Measurements from ENCODE around the gene DGCR8. TPM values are rescaled to one million over a fixed set of nuclear protein-coding genes. Genes with fewer than 3 reads are reported as not detected.
"Not testable (repeated sequence)": the region's sequence is repeated elsewhere in the genome, so short reads cannot be mapped to it uniquely, and the experiment has no call there.

Gene DGCR8
- total RNA-seq, 2 experiments from 2014 or later: 29.8 to 36.5 TPM

DNA sequence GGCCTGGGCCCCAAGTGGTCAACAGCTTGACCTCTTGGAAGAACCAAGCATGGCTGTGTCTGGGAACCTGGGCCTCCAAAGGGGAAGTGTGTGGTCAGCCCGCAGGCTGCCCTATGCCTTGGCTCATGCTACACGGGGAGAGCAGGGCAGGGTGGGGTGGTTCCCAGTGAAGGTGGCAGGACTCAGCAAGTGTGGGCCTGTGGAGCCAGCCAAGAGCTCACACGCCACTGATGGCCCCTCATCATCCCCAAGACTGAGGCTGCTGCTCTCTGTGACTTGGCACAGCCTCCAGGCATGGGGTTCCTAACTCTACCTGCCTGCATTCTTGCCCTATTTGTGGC is 15.9 kb upstream of the DGCR8 start:
- Mint-ChIP-seq H3K27ac (no peak overlapping the region), H3K27me3 (ENCODE audit: low read depth) (no peaks in the 10 kb centered on the region), H3K4me3 (no peak overlapping the region), H3K36me3 (ENCODE audit: low read depth) (peaks cover 2% of the 10 kb centered on the region), H3K4me1 (ENCODE audit: low read depth) (no peaks in the 10 kb centered on the region), H3K9me3 (no peaks in the 10 kb centered on the region)
- intact Hi-C loops (cut with micrococcal nuclease): no loop called here
- CTCF ChIA-PET: no interaction called here
- no peak for DNase-seq

DNA sequence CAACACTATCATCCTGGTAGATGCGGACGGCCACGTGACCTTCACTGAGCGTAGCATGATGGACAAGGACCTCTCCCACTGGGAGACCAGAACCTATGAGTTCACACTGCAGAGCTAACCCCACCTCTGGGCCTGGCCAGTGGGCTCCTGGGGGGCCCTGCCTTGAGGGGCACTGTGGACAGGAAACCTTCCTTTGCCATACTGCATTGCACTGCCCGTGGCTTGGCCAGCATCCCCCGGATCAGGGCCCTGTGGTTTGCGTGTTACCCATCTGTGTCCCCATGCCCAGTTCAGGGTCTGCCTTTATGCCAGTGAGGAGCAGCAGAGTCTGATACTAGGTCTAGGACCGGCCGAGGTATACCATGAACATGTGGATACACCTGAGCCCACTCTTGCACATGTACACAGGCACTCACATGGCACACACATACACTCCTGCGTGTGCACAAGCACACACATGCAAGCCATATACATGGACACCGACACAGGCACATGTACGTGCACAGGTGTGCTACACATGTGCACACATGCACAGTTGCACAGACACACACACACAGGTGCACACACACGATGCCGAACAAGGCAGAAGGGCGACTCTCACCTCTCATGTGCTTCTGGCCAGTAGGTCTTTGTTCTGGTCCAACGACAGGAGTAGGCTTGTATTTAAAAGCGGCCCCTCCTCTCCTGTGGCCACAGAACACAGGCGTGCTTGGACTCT is 15.3 kb upstream of the DGCR8 start:
- CTCF ChIA-PET: no interaction called here
- peaks cover 2% of the 10 kb centered on the region for H3K36me3 Mint-ChIP-seq (ENCODE audit: low read depth)
- H3K9me3 Mint-ChIP-seq: no peaks in the 10 kb centered on the region
- no peak for DNase-seq
- H3K4me3 Mint-ChIP-seq: no peak overlapping the region
- no peaks in the 10 kb centered on the region for H3K27me3 Mint-ChIP-seq (ENCODE audit: low read depth)
- intact Hi-C loops (cut with micrococcal nuclease): no loop called here
- no peaks in the 10 kb centered on the region for H3K4me1 Mint-ChIP-seq (ENCODE audit: low read depth)
- no peak overlapping the region for H3K27ac Mint-ChIP-seq

DNA sequence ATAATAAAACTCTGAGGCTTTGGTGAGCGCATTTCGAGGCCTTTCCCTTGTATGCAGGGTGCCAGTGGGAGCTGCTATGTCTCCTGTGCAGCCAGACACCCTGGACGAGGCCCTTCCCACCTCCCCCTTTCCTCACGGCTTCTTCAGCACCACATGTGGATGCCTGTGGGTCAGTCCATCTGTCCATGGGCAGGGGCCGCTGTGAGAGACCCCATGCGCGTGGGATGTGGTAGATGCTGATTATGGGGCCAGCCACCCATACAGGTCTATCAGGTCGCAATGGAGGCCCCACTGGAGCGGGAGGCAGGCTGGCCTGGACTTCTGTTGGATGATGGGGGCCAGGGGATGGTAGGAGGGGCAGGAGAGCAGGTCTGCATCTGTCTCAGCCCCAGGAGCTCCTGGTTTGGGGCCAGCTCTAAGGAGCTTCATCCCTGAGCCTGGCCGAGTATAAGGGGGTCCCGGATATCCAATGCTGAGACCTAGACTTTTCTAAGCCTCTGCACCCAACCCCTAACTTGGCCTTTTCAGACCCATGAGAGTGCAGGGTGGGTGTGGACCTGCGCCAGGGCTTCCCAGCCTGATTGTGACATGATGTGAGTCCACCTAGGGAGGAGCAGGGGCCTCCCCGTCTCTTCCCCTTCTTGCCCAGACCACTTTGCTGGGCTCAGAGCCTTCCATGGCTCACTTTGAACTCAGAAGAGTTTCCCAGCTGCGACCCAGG is 14.0 kb upstream of the DGCR8 start:
- DNase-seq: no peak
- H3K36me3 Mint-ChIP-seq (ENCODE audit: low read depth): no peaks in the 10 kb centered on the region
- no peaks in the 10 kb centered on the region for H3K4me1 Mint-ChIP-seq (ENCODE audit: low read depth)
- H3K9me3 Mint-ChIP-seq: no peaks in the 10 kb centered on the region
- no peaks in the 10 kb centered on the region for H3K27me3 Mint-ChIP-seq (ENCODE audit: low read depth)
- CTCF ChIA-PET: no interaction called here
- intact Hi-C loops (cut with micrococcal nuclease): no loop called here
- H3K4me3 Mint-ChIP-seq: no peak overlapping the region
- no peak overlapping the region for H3K27ac Mint-ChIP-seq

DNA sequence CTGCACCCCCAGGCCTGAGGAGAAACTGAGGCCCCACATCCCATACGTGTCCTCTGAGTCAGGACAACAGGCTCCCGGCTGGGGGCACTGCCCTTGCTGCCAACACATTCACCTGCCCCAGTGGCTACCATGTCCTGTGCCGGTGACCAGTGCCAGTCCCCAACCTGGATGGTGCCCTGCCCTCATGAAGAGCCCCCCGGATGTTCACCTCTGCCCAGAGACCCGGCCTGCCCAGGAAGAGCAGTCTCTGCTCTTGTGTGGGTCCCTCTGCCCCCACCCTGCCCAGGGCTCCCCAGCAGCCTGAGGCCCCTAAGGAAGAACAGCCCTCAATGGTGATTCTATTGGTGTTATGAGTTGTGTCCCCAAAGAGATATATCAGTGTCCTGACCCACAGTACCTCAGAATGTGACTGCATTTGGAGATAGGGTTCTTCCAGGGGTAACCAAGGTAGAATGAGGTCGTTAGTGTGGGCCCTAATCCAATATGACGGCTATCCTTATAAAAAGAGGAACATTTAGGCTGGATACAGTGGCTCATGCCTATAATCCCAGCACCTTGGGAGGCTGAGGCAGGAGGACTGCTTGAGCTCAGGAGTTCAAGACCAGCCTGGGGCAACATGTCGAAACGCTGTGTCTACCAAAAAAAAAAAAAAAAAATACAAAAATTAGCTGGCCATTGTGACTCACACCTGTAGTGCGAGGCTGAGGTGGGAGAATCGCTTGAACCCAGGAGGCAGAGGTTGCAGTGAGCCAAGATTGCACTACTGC is 13.2 kb upstream of the DGCR8 start:
- no peak for DNase-seq
- Mint-ChIP-seq H3K27me3 (ENCODE audit: low read depth) (no peaks in the 10 kb centered on the region), H3K27ac (no peak overlapping the region)

DNA sequence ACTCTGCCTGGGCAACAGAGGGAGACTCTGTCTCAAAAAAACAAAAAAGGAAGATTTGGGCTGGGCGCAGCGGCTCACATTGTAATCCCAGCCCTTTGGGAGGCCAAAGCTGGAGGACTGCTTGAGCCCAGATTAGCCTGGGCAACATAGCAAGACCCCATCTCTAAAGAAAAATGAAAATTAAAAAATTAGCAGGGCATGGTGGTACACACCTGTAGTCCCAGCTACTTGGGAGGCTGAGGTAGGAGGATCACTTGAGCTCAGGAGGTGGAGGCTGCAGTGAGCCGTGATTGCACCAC is 12.7 kb upstream of the DGCR8 start:
- CTCF ChIA-PET; H3K4me3 Mint-ChIP-seq; H3K9me3 Mint-ChIP-seq; DNase-seq; H3K4me1 Mint-ChIP-seq (ENCODE audit: low read depth); intact Hi-C loops (cut with micrococcal nuclease); H3K36me3 Mint-ChIP-seq (ENCODE audit: low read depth); H3K27ac Mint-ChIP-seq; H3K27me3 Mint-ChIP-seq (ENCODE audit: low read depth): not testable (repeated sequence)

More for the DNA sequence above, 13.2 kb upstream of the DGCR8 start:
- no peaks in the 10 kb centered on the region for H3K4me1 Mint-ChIP-seq (ENCODE audit: low read depth)
- CTCF ChIA-PET: no interaction called here
- no peaks in the 10 kb centered on the region for H3K36me3 Mint-ChIP-seq (ENCODE audit: low read depth)
- intact Hi-C loops (cut with micrococcal nuclease): no loop called here
- H3K4me3 Mint-ChIP-seq: no peak overlapping the region
- H3K9me3 Mint-ChIP-seq: no peaks in the 10 kb centered on the region

DNA sequence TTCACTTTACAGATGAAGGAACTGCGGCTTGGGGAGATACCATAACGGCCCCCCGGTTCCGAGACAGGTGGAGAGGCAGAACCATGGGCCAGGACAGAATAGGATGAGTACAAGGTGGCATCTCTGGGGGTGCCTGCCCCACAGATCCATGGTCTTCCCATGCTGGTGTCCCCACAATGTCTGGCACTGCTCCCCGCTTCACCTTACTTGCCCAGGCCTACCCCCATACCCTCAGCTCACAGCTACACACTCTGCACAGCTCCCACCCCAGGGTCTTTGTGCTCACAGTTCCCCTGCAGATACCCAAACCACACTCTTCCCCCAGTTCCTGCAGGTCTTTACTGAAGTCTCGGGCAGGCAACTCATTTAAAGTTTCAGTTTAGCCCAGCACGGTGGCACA is 11.4 kb upstream of the DGCR8 start:
- H3K36me3 Mint-ChIP-seq (ENCODE audit: low read depth): no peaks in the 10 kb centered on the region
- H3K4me1 Mint-ChIP-seq (ENCODE audit: low read depth): no peaks in the 10 kb centered on the region
- no peak overlapping the region for H3K4me3 Mint-ChIP-seq
- H3K9me3 Mint-ChIP-seq: no peaks in the 10 kb centered on the region
- H3K27me3 Mint-ChIP-seq (ENCODE audit: low read depth): no peaks in the 10 kb centered on the region
- intact Hi-C loops (cut with micrococcal nuclease): no loop called here
- DNase-seq: no peak
- H3K27ac Mint-ChIP-seq: no peak overlapping the region
- CTCF ChIA-PET: interaction anchor here (0.7 kb wide), 1 partner anchor 49 kb away, joined by 3 read pairs; no protein-coding TSS in a partner anchor

DNA sequence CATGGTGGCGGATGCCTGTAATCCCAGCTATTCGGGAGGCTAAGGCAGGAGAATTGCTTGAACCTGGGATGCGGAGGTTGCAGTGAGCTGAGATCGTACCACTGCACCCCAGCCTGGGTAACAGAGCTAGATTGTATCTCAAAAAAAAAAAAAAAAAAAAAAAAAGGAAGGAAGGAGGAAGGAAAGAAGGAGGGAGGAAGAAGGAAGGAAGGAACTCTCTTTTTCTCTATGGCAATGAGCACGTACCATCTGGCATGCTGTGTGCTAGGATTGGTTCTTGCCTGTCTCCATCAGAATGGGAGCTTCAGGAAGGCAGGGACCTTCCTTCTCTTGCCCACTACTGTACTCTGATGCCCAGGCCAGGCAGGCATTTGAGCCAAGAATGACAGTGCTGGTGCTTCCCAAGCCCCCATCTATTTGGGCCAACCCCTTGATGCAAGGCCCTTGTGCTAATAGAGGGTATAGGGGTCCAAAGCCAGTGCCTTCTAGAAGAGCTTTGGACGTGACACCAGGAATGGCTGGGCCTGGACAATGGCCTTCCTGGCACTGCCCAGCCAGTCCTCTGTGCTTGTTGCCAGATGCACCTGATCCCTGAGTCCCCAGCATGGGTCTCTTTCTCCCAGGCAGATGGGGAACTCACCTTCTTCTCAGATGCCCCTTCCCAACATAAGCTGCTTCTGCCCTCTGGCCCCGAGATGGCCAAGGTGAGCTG is 10.6 kb upstream of the DGCR8 start:
- H3K9me3 Mint-ChIP-seq: no peaks in the 10 kb centered on the region
- no peak for DNase-seq
- no peak overlapping the region for H3K27ac Mint-ChIP-seq
- H3K36me3 Mint-ChIP-seq (ENCODE audit: low read depth): no peaks in the 10 kb centered on the region
- H3K4me3 Mint-ChIP-seq: no peak overlapping the region
- CTCF ChIA-PET: no interaction called here
- H3K27me3 Mint-ChIP-seq (ENCODE audit: low read depth): no peaks in the 10 kb centered on the region
- no peaks in the 10 kb centered on the region for H3K4me1 Mint-ChIP-seq (ENCODE audit: low read depth)
- intact Hi-C loops (cut with micrococcal nuclease): no loop called here

DNA sequence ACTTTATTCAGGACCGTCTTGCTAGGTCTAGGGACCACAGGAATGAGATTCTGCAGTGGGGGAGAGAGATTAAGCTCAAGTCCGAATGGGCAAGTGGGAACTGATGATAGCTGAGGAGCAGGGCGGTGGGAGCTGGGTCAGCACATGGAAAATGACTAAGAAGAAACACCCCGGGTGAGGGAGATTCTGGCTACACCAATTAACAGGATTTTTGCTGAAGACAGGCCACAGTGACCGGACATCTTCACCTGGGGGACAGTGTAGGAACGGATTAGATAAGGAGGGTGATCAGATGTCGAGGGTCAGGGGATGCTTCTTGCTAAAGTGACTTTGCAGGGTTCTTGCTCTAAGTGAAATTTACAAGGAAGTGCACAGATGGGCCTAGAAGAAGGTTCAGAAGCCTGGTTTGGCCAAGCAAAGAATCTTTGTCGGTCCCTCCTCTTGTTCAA is 8.5 kb upstream of the DGCR8 start:
- intact Hi-C loops (cut with micrococcal nuclease): no loop called here
- Mint-ChIP-seq H3K27ac (no peak overlapping the region), H3K4me1 (ENCODE audit: low read depth) (no peaks in the 10 kb centered on the region), H3K36me3 (ENCODE audit: low read depth) (no peaks in the 10 kb centered on the region), H3K9me3 (no peaks in the 10 kb centered on the region), H3K4me3 (no peak overlapping the region), H3K27me3 (ENCODE audit: low read depth) (no peaks in the 10 kb centered on the region)
- CTCF ChIA-PET: no interaction called here
- no peak for DNase-seq

DNA sequence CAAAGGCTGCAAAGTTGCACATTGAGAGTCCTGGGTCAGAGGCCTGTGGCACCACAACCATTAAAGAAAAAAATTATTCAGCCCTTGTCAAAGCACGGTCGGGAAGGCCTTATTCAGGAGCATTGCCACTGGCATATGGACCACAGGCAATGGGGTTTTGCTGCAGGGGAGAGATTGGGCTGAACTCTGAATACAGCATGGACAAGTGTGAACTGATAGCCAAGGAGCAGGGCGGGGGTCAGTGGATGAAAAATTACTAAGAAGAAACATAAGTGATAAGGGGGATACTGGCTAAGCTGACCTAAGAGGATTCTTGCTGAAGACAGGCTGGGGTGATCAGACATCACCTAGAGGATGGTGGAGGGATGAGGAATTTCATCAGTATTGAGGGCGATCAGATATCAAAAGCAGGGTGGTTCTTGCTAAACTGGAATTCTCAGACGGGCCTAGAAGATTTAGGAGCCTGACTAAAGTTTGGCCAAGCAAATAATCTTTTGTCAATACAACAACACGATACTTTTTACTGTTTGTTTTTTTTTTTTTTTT is 3.3 kb upstream of the DGCR8 start:
- Mint-ChIP-seq H3K36me3 (ENCODE audit: low read depth) (peaks cover 5% of the 10 kb centered on the region), H3K4me1 (ENCODE audit: low read depth) (peaks cover 12% of the 10 kb centered on the region), H3K27me3 (ENCODE audit: low read depth) (no peaks in the 10 kb centered on the region), H3K9me3 (no peaks in the 10 kb centered on the region), H3K27ac (no peak overlapping the region), H3K4me3 (no peak overlapping the region)
- no peak for DNase-seq
- intact Hi-C loops (cut with micrococcal nuclease): no loop called here
- CTCF ChIA-PET: no interaction called here

DNA sequence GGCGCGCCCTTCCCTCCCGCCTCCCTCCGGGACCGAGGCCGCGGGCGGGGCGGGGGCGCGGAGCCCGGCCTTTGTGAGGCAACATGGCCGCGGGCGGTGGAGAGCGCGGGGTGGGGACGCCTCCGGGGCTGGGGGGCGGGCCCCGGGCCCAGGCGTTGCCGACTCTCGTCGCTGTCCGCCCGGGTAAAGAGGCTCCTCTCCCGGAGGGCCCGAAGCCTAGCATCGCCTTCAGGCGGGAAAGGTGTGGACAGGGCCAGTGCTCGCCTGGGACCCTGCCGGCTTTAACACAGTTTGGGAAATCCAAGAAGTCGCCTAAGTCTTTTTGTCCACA is 369 bp downstream of the DGCR8 start:
- intact Hi-C loops (cut with micrococcal nuclease): loop anchor here (1.0 to 5.0 kb wide), 4 partner anchors 20 to 59 kb away; partner anchors contain the start of genes TANGO2 and TRMT2A
- Mint-ChIP-seq H3K9me3 (no peaks in the 10 kb centered on the region), H3K4me3 (peak overlapping the region; percentile 88), H3K27ac (peak overlapping the region; percentile 73), H3K4me1 (ENCODE audit: low read depth) (peaks cover 42% of the 10 kb centered on the region), H3K27me3 (ENCODE audit: low read depth) (no peaks in the 10 kb centered on the region), H3K36me3 (ENCODE audit: low read depth) (peaks cover 7% of the 10 kb centered on the region)
- DNase-seq: peak; percentile 67
- CTCF ChIA-PET: no interaction called here

DNA sequence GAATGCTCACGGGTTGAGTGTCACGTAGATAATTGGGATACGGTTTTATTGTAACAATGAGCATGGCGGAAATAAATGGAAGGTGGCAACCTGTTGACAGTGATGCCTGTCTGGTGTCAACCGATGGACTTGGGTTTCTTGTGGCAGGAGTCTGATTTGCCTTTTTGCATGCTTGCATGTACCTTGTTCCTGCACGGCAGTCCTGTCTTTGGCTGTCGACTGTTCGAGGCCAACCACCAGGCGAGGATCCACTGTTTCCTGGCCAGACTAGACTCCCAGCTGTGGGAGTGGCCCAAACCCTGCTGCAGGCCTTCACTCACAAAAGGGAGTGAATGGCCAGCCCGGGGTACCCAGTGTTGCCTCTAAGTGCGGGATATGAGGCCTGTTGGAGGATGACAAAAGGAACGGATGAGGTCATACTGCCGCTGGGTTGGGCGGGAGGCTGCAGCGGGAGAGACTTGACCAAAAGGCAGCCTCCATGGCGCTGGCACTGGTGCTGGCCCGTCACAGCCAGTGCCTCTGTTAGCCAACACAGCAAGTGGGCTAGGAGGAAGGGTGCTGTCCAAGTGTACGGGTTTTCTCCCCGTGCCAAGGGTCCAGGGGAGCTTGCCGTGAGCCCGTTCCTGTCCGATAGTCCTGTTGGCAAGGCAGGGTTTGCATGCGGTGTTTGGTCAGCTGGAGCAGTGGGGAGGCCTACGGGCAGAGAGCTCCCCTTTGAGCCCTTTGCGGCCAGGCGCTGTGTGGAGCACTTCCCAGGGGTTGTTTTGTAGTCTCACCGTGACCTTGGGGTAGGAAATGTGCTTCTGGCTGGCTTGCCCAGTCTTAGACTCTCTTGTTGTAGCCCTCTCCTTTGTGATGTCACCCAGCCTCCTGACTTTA is 974 bp downstream of the DGCR8 start:
- peak overlapping the region; percentile 88 for H3K4me3 Mint-ChIP-seq
- DNase-seq: no peak
- CTCF ChIA-PET: no interaction called here
- peaks cover 9% of the 10 kb centered on the region for H3K36me3 Mint-ChIP-seq (ENCODE audit: low read depth)
- H3K27me3 Mint-ChIP-seq (ENCODE audit: low read depth): no peaks in the 10 kb centered on the region
- H3K4me1 Mint-ChIP-seq (ENCODE audit: low read depth): peaks cover 42% of the 10 kb centered on the region
- H3K9me3 Mint-ChIP-seq: no peaks in the 10 kb centered on the region
- H3K27ac Mint-ChIP-seq: peak overlapping the region; percentile 73
- intact Hi-C loops (cut with micrococcal nuclease): loop anchor here (1.0 to 5.0 kb wide), 4 partner anchors 19 to 60 kb away; partner anchors contain the start of genes TANGO2 and TRMT2A
